A673 (cell line): ENCODE measurements around the gene SNX7. TPM values are rescaled to one million over a fixed set of nuclear protein-coding genes. Genes with fewer than 3 reads are reported as not detected.

ENCODE experiments used
- BruUV-seq: library from RNA; stranded (reverse); fragments of 400-500 nt; replicated peaks from 2 replicates; lab custom pipeline; 2021; lab: Mats Ljungman, UMichigan
- CTCF ChIA-PET: fragments of 300-600 bp; sonication (Branson Sonifier 250); formaldehyde crosslinking; loops from one replicate; lab custom pipeline; 2022; ENCODE audit warnings: antibody characterized with exemption; lab: Charles Lee
- POLR2A ChIA-PET: fragments of 300-600 bp; sonication (Branson Sonifier 250); formaldehyde crosslinking; loops from one replicate; lab custom pipeline; 2022; ENCODE audit warnings: antibody characterized with exemption; ENCODE audit not compliant: low non-redundant PET; lab: Charles Lee
- DNase-seq: peaks from one replicate; pipeline ENCODE4 v3.0.0-alpha.2; 2015; ENCODE audit warnings: low spot score
- H3K27ac ChIP-seq: fragments of 200-600 bp; sonication (generic); 2 replicates; pipeline ENCODE4 v1.5.1; 2016; ENCODE audit warnings: mixed run types, low read depth, mild to moderate bottlenecking, mixed read lengths, antibody characterized with exemption, low read length; ENCODE audit not compliant: poor library complexity, severe bottlenecking
- H3K27me3 ChIP-seq: fragments of 200-600 bp; sonication (generic); replicated peaks from 2 replicates; pipeline ENCODE4 v1.6.1; 2017; ENCODE audit warnings: mixed run types, low read depth, mild to moderate bottlenecking, mixed read lengths, antibody characterized with exemption, low read length; ENCODE audit not compliant: insufficient read depth, poor library complexity
- H3K36me3 ChIP-seq: fragments of 200-600 bp; sonication (generic); 2 replicates; pipeline ENCODE4 v1.6.1; 2016; ENCODE audit warnings: mixed run types, mild to moderate bottlenecking, mixed read lengths, antibody characterized with exemption, low read length; ENCODE audit not compliant: insufficient read depth, poor library complexity, severe bottlenecking
- H3K4me1 ChIP-seq: fragments of 200-600 bp; sonication (generic); 2 replicates; pipeline ENCODE4 v1.6.1; 2017; ENCODE audit warnings: mixed run types, mild to moderate bottlenecking, mixed read lengths, antibody characterized with exemption, low read length; ENCODE audit not compliant: insufficient read depth, poor library complexity, severe bottlenecking
- H3K4me3 ChIP-seq: fragments of 200-600 bp; sonication (generic); 2 replicates; pipeline ENCODE4 v1.5.1; 2016; ENCODE audit warnings: low read depth, mixed run types, mild to moderate bottlenecking, mixed read lengths, low read length; ENCODE audit not compliant: poor library complexity, severe bottlenecking
- H3K9me3 ChIP-seq: fragments of 200-600 bp; sonication (generic); 2 replicates; pipeline ENCODE4 v1.6.1; 2016; ENCODE audit warnings: mixed run types, low read depth, mild to moderate bottlenecking, mixed read lengths, antibody characterized with exemption, low read length; ENCODE audit not compliant: poor library complexity, severe bottlenecking
- CTCF ChIP-seq: fragments of 300-800, 200-600 bp; sonication (generic); conservative IDR thresholded peaks from 2 replicates; pipeline ENCODE4 v1.5.1; 2017; ENCODE audit warnings: low read depth, mild to moderate bottlenecking, antibody characterized with exemption, low read length, moderate library complexity, mixed read lengths
- EZH2 ChIP-seq: fragments of 200-600 bp; sonication (generic); IDR thresholded peaks from 2 replicates; pipeline ENCODE4 v1.6.1; 2017; ENCODE audit warnings: borderline replicate concordance, low read depth, mild to moderate bottlenecking, mixed read lengths, antibody characterized with exemption, low read length; ENCODE audit not compliant: poor library complexity, severe bottlenecking
- intact Hi-C: fragments of 100-400 bp; cut with micrococcal nuclease; formaldehyde crosslinking; loops from one replicate; pipeline ENCODE4 v1.10.0; 2022; ENCODE audit not compliant: unreplicated experiment
- total RNA-seq: library from RNA; stranded (reverse); gene quantifications from 2 replicates; pipeline ENCODE4 v1.2.3, GENCODE V29; 2021

Gene SNX7
- total RNA-seq, 1 experiment from 2014 or later, result 4.4 TPM

GRCh38 chr1:98681812-98682211 is 20.3 kb downstream of the SNX7 start:
- no peaks in the 10 kb centered on the region for H3K4me1 ChIP-seq
- POLR2A ChIA-PET, result no interaction called here
- BruUV-seq, result no TSS peak
- H3K27ac ChIP-seq, result no peak overlapping the region
- H3K9me3 ChIP-seq, result no peaks in the 10 kb centered on the region
- no peaks in the 10 kb centered on the region for H3K36me3 ChIP-seq
- CTCF ChIA-PET, result no interaction called here
- H3K4me3 ChIP-seq, result no peak overlapping the region
- intact Hi-C loops, result no loop called here
- DNase-seq, result no peak
- no peak for TF ChIP-seq CTCF
- TF ChIP-seq EZH2, result no peak
- H3K27me3 ChIP-seq, result no peaks in the 10 kb centered on the region

- no peak for DNase-seq
- Histone ChIP-seq H3K27ac (no peak overlapping the region), H3K4me1 (no peaks in the 10 kb centered on the region), H3K4me3 (no peak overlapping the region), H3K36me3 (no peaks in the 10 kb centered on the region), H3K27me3 (no peaks in the 10 kb centered on the region), H3K9me3 (no peaks in the 10 kb centered on the region)
- ChIA-PET CTCF (no interaction called here), POLR2A (no interaction called here)
- no TSS peak for BruUV-seq
- intact Hi-C loops, result no loop called here
- TF ChIP-seq CTCF (no peak), EZH2 (no peak)
Observed at GRCh38 chr1:98688110-98688739, 26.7 kb downstream of the SNX7 start.

- POLR2A ChIA-PET, result no interaction called here
- no peaks in the 10 kb centered on the region for H3K36me3 ChIP-seq
- BruUV-seq, result no TSS peak
Observed at GRCh38 chr1:98690576-98690975, 29.1 kb downstream of the SNX7 start.

More at GRCh38 chr1:98690576-98690975, 29.1 kb downstream of the SNX7 start:
- intact Hi-C loops, result no loop called here
- TF ChIP-seq CTCF, result no peak
- no peak for TF ChIP-seq EZH2
- no peaks in the 10 kb centered on the region for H3K9me3 ChIP-seq
- no peaks in the 10 kb centered on the region for H3K27me3 ChIP-seq
- CTCF ChIA-PET, result no interaction called here
- H3K27ac ChIP-seq, result no peak overlapping the region
- H3K4me3 ChIP-seq, result no peak overlapping the region
- no peaks in the 10 kb centered on the region for H3K4me1 ChIP-seq
- no peak for DNase-seq
